Upper lobe of left lung (tissue), 4 donors: ENCODE data around the gene PER2.

Source experiments
- CTCF ChIP-seq, 6 experiments: fragments of 450-650 bp in 4 of 6; fragments of 200-600 bp in 2 of 6; sonication (generic) in 2 of 6; IDR thresholded peaks; one replicate each; pipeline ENCODE4 v1.5.1; 2016 to 2019; ENCODE audit warnings: antibody characterized with exemption in 6 of 6
- EP300 ChIP-seq, 4 donors: sonication (generic); formaldehyde crosslinking; IDR thresholded peaks; one replicate each; pipeline ENCODE4 v1.5.1; 2017; ENCODE audit warnings: antibody characterized with exemption in 4 of 4, control low read depth in 2 of 4
- POLR2A ChIP-seq, 4 donors: fragments of 450-650 bp; IDR thresholded peaks; one replicate each; pipeline ENCODE4 v1.5.1; 2016 to 2017; ENCODE audit warnings: antibody characterized with exemption in 4 of 4, mild to moderate bottlenecking in 2 of 4
- POLR2AphosphoS5 ChIP-seq, 2 donors: sonication (generic); formaldehyde crosslinking; IDR thresholded peaks; one replicate each; pipeline ENCODE4 v1.5.1; 2017; ENCODE audit warnings: antibody characterized with exemption in 2 of 2

- no peak for TF ChIP-seq POLR2AphosphoS5 (IDR thresholded peaks at IDR 0.05)
- no peak for TF ChIP-seq CTCF (IDR thresholded peaks at IDR 0.05)
- TF ChIP-seq POLR2A (IDR thresholded peaks at IDR 0.05) = no peak
- no peak for TF ChIP-seq EP300 (IDR thresholded peaks at IDR 0.05)
These were observed 61.5 kb downstream of the PER2 start for GRCh38 chr2:238226698-238227586.
